K562 (cell line): ENCODE measurements around the gene SULT1E1. TPM values are rescaled to one million over a fixed set of nuclear protein-coding genes. Genes with fewer than 3 reads are reported as not detected.

ENCODE experiments used
- ATAC-seq: fragments of 200-7000 bp; cut with Tn5 transposase; 3 replicates; pipeline ENCODE4 v1.9.1; 2020; ENCODE audit warnings: moderate library complexity
- BruUV-seq: library from RNA; stranded (reverse); fragments of 400-500 nt; replicated peaks from 2 replicates; lab custom pipeline; 2021; lab: Mats Ljungman, UMichigan
- CTCF ChIA-PET: fragments of 300-600 bp; formaldehyde crosslinking; extraction: SDS; loops from one replicate; lab custom pipeline; 2021; ENCODE audit warnings: low intra/inter-chr PET ratio; lab: Yijun Ruan, JAX
- POLR2A ChIA-PET: fragments of 300-600, 350-650 bp; sonication (Branson Sonifier 250); formaldehyde crosslinking; extraction: SDS; loops from one replicate; lab custom pipeline; 2021; ENCODE audit warnings: antibody characterized with exemption, inconsistent platforms; lab: Yijun Ruan, JAX
- DNase-seq, 4 experiments: peaks; one replicate each; pipeline versions ENCODE4 v3.0.0 to v3.0.0-alpha.2; 2011 to 2018; ENCODE audit warnings: low spot score in 3 of 4, mixed read lengths in 3 of 4; ENCODE audit errors: extremely low read depth in 1 of 4
- FAIRE-seq: peaks from 2 replicates; lab custom pipeline; 2011; peaks lifted over from hg19 to GRCh38; lab: Jason Lieb, UNC
- H2AFZ ChIP-seq: 2 replicates; pipeline ENCODE4 v1.6.0; 2011; ENCODE audit warnings: low read depth, low read length, control low read depth, inconsistent platforms
- H3K27ac ChIP-seq: fragments of 200-600 bp; 3 replicates; pipeline ENCODE4 v1.8.0; 2011; ENCODE audit warnings: low read depth, mild to moderate bottlenecking, control low read depth, inconsistent platforms, low read length, moderate library complexity, mixed read lengths; ENCODE audit errors: extremely low read depth
- H3K27me3 ChIP-seq, 2 experiments: fragments of 300-600 bp in 1 of 2; 2 replicates in 1 of 2; 3 replicates in 1 of 2; pipeline versions ENCODE4 v1.6.0 to v1.8.0; 2011; ENCODE audit warnings: inconsistent platforms in 2 of 2, low read length in 2 of 2, mild to moderate bottlenecking in 1 of 2, mixed read lengths in 1 of 2, moderate library complexity in 1 of 2; ENCODE audit not compliant: control insufficient read depth in 2 of 2, insufficient read depth in 2 of 2
- H3K36me3 ChIP-seq: fragments of 300-600 bp; 3 replicates; pipeline ENCODE4 v1.8.0; 2011; ENCODE audit warnings: mild to moderate bottlenecking, low read length, inconsistent platforms; ENCODE audit not compliant: control insufficient read depth, insufficient read depth
- H3K4me1 ChIP-seq, 2 experiments: fragments of 200-600 bp in 1 of 2; replicated peaks in 1 of 2; 2 replicates in 1 of 2; 3 replicates in 1 of 2; pipeline versions ENCODE4 v1.5.1 to v1.8.0; 2011; ENCODE audit warnings: inconsistent platforms in 2 of 2, low read length in 2 of 2, mild to moderate bottlenecking in 1 of 2, mixed read lengths in 1 of 2, moderate library complexity in 1 of 2; ENCODE audit not compliant: control insufficient read depth in 2 of 2, insufficient read depth in 2 of 2
- H3K4me2 ChIP-seq: 2 replicates; pipeline ENCODE4 v1.6.1; 2011; ENCODE audit warnings: low read length, control low read depth, inconsistent platforms, mixed read lengths; ENCODE audit not compliant: insufficient read depth
- H3K4me3 ChIP-seq: fragments of 200-600 bp; sonication (generic), shearing (Covaris generic); 2 replicates; pipeline ENCODE4 v1.5.1; 2016; ENCODE audit warnings: control low read depth, inconsistent platforms
- H3K79me2 ChIP-seq: fragments of 200-600 bp; 3 replicates; pipeline ENCODE4 v1.8.0; 2011; ENCODE audit warnings: low read length, inconsistent platforms; ENCODE audit not compliant: control insufficient read depth, insufficient read depth
- H3K9ac ChIP-seq, 2 experiments: 2 replicates each; pipeline versions ENCODE4 v1.6.0 to v1.6.1; 2011; ENCODE audit warnings: low read depth in 2 of 2, low read length in 2 of 2, control low read depth in 1 of 2, inconsistent platforms in 1 of 2, mild to moderate bottlenecking in 1 of 2, mixed read lengths in 1 of 2; ENCODE audit not compliant: insufficient read depth in 1 of 2
- H3K9me1 ChIP-seq: one replicate; pipeline ENCODE4 v1.6.0; 2011; ENCODE audit warnings: inconsistent platforms, mild to moderate bottlenecking, low read length, moderate library complexity; ENCODE audit not compliant: control insufficient read depth, insufficient read depth
- H3K9me3 ChIP-seq: replicated peaks from 2 replicates; pipeline ENCODE4 v1.5.1; 2011; ENCODE audit warnings: low read depth, low read length, inconsistent platforms; ENCODE audit not compliant: control insufficient read depth, insufficient read depth
- H4K20me1 ChIP-seq: replicated peaks from 2 replicates; pipeline ENCODE4 v1.6.1; 2011; ENCODE audit warnings: low read length, inconsistent platforms, mixed read lengths; ENCODE audit not compliant: control insufficient read depth, insufficient read depth
- CBFA2T3 ChIP-seq: fragments of 450-650 bp; IDR thresholded peaks from 2 replicates; pipeline ENCODE4 v1.6.1; 2017
- GABPB1 ChIP-seq: sonication (generic); formaldehyde crosslinking; IDR thresholded peaks from 2 replicates; pipeline ENCODE4 v1.8.0; 2022; ENCODE audit warnings: mild to moderate bottlenecking, missing genetic modification reagents
- POLR2A ChIP-seq: fragments of 450-650 bp; conservative IDR thresholded peaks from 2 replicates; pipeline ENCODE4 v1.6.1; 2016
- SMARCE1 ChIP-seq: fragments of 450-650 bp; IDR thresholded peaks from 2 replicates; pipeline ENCODE4 v1.7.1; 2016; ENCODE audit warnings: mild to moderate bottlenecking
- ZNF347 ChIP-seq: fragments of 450-650 bp; formaldehyde crosslinking; IDR thresholded peaks from 2 replicates; pipeline ENCODE4 v1.4.0; 2020; ENCODE audit warnings: low read depth, mild to moderate bottlenecking, moderate library complexity
- ZNF780A ChIP-seq: fragments of 250-450 bp; sonication (Bioruptor Pico); IDR thresholded peaks from 2 replicates; pipeline ENCODE4 v1.5.0; 2021; ENCODE audit warnings: mild to moderate bottlenecking
- WGBS: fragments of 100-300 bp; shearing (Covaris generic); methylation state at CpG from one replicate; pipeline ENCODE4 v1.1.6; 2016; ENCODE audit warnings: low coverage, mixed read lengths; ENCODE audit not compliant: insufficient coverage; ENCODE audit errors: missing lambda C conversion rate; 5-methylcytosine and 5-hydroxymethylcytosine counted together
- in situ Hi-C: fragments of 300-500 bp; cut with MboI; formaldehyde crosslinking; loops from 4 replicates; pipeline ENCODE4 v1.15.0; 2018; ENCODE audit warnings: inconsistent platforms, mixed read lengths
- intact Hi-C: fragments of 100-400 bp; cut with micrococcal nuclease; formaldehyde crosslinking; loops from 2 replicates; pipeline ENCODE4 v1.14.2; 2022
- polyA plus RNA-seq, 8 experiments: library from polyadenylated mRNA; depleted of rRNA in 4 of 8; stranded (reverse) in 5 of 8; unstranded in 3 of 8; fragments of >200 nt; fragmentation: Nextera tagmentation in 2 of 8; fragmentation: Illumina TruSeq in 1 of 8; extraction: Ambion mirVana in 2 of 8; extraction: Trizol in 1 of 8; gene quantifications; 2 replicates each; pipeline versions ENCODE4 v1.2.1 to v1.2.3, GENCODE V29; 2011 to 2014; ENCODE audit warnings: inconsistent platforms in 1 of 8, missing spikeins in 1 of 8
- total RNA-seq, 7 experiments: library from RNA; depleted of rRNA in 6 of 7; stranded (reverse); fragments of >200 nt in 6 of 7; fragmentation: Illumina TruSeq in 2 of 7; extraction: Trizol in 2 of 7; gene quantifications; 2 replicates each; pipeline versions ENCODE4 v1.2.1 to v1.2.3, GENCODE V29; 2011 to 2021; ENCODE audit warnings: low replicate concordance in 1 of 7
- TF ChIP-seq, protein P1 (sequence below): fragments of 450-650 bp; IDR thresholded peaks from 2 replicates; pipeline ENCODE4 v1.6.1; 2018; ENCODE audit not compliant: partially characterized antibody
- TF ChIP-seq, protein P2 (sequence below): fragments of 450-650 bp; IDR thresholded peaks from 2 replicates; pipeline ENCODE4 v1.6.1; 2016; ENCODE audit warnings: borderline replicate concordance
- TF ChIP-seq, protein P3 (sequence below): fragments of 450-650 bp; formaldehyde crosslinking; IDR thresholded peaks from 2 replicates; pipeline ENCODE4 v1.4.0; 2020; ENCODE audit warnings: mild to moderate bottlenecking
- TF ChIP-seq, protein P4 (sequence below): fragments of 250-450 bp; sonication (Bioruptor Pico); IDR thresholded peaks from 2 replicates; pipeline ENCODE4 v1.8.0; 2021; ENCODE audit warnings: borderline replicate concordance, mild to moderate bottlenecking, moderate library complexity; ENCODE audit not compliant: poor library complexity, severe bottlenecking

SULT1E1 gene
- total and polyA plus RNA-seq, 9 of the 15 experiments (the other 6 are each of a cell fraction or from before 2014, with no cell fraction given) = not detected

DNA sequence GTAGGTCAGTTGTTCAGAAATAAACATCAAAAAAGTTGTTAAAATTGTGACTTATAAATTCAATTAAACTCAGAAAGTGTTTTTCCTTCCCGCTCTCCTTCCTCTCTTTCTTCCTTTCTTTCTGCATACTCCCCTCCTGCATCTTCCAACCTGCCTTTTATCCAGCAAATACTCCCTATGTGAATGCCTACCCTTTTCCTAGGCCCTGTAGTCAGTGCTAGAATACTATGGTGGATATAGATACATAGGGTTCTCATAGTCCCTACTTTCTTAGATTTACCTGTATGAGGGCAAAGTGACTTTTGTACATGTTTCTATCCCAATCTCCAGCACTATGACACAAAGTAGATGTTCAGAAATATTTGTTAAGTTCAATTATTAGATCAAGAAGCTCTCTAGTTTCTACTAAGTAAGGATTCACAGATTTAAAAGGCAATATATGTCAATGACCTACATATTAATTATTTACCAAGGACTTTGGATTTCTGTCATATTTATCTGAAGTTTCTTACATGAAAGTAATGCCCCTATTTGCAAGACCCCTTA lies 732 bp downstream of the SULT1E1 start (continued):
- TF ChIP-seq, protein P1, sequence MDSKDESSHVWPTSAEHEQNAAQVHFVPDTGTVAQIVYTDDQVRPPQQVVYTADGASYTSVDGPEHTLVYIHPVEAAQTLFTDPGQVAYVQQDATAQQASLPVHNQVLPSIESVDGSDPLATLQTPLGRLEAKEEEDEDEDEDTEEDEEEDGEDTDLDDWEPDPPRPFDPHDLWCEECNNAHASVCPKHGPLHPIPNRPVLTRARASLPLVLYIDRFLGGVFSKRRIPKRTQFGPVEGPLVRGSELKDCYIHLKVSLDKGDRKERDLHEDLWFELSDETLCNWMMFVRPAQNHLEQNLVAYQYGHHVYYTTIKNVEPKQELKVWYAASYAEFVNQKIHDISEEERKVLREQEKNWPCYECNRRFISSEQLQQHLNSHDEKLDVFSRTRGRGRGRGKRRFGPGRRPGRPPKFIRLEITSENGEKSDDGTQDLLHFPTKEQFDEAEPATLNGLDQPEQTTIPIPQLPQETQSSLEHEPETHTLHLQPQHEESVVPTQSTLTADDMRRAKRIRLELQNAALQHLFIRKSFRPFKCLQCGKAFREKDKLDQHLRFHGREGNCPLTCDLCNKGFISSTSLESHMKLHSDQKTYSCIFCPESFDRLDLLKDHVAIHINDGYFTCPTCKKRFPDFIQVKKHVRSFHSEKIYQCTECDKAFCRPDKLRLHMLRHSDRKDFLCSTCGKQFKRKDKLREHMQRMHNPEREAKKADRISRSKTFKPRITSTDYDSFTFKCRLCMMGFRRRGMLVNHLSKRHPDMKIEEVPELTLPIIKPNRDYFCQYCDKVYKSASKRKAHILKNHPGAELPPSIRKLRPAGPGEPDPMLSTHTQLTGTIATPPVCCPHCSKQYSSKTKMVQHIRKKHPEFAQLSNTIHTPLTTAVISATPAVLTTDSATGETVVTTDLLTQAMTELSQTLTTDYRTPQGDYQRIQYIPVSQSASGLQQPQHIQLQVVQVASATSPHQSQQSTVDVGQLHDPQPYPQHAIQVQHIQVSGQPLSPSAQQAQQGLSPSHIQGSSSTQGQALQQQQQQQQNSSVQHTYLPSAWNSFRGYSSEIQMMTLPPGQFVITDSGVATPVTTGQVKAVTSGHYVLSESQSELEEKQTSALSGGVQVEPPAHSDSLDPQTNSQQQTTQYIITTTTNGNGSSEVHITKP = no peak
- TF ChIP-seq, protein P2, sequence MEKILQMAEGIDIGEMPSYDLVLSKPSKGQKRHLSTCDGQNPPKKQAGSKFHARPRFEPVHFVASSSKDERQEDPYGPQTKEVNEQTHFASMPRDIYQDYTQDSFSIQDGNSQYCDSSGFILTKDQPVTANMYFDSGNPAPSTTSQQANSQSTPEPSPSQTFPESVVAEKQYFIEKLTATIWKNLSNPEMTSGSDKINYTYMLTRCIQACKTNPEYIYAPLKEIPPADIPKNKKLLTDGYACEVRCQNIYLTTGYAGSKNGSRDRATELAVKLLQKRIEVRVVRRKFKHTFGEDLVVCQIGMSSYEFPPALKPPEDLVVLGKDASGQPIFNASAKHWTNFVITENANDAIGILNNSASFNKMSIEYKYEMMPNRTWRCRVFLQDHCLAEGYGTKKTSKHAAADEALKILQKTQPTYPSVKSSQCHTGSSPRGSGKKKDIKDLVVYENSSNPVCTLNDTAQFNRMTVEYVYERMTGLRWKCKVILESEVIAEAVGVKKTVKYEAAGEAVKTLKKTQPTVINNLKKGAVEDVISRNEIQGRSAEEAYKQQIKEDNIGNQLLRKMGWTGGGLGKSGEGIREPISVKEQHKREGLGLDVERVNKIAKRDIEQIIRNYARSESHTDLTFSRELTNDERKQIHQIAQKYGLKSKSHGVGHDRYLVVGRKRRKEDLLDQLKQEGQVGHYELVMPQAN = no peak
- TF ChIP-seq ZNF347 = no peak

DNA sequence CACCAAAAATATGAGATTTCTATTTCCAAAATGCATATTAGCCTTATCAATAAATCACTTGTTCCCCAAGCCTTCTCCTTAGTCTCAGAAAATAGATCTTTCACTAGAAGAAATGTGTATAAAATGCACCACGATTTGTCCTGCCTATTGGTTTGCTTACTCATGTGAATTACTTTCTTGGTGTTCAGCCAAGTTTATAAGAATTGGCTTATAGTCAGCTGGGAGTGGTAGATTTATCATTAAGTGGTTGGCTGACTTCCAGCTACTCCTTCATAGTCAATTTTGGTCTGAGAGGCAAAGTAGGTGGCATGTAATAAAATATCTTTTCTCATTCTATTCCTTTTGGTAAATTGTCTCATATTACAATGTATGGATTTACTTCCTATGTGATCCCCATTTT lies 1.3 kb downstream of the SULT1E1 start:
- ATAC-seq = no peak
- no peak overlapping the region for H3K4me2 ChIP-seq
- H3K36me3 ChIP-seq = no peaks in the 10 kb centered on the region
- no peaks in the 10 kb centered on the region for H4K20me1 ChIP-seq
- ChIA-PET CTCF (no interaction called here), POLR2A (no interaction called here)
- no peak overlapping the region for H3K9ac ChIP-seq
- no peak overlapping the region for H3K27ac ChIP-seq
- no peak for DNase-seq
- in situ Hi-C loops (loop anchor here (25.0 kb wide), 1 partner anchor 1096 kb away; no protein-coding TSS in a partner anchor), intact Hi-C loops (no loop called here)
- H3K4me3 ChIP-seq = no peak overlapping the region
- no peak for FAIRE-seq
- no TSS peak for BruUV-seq
- H3K27me3 ChIP-seq = no peaks in the 10 kb centered on the region
- H3K9me1 ChIP-seq = no peaks in the 10 kb centered on the region
- no peaks in the 10 kb centered on the region for H3K79me2 ChIP-seq
- TF ChIP-seq, protein P3, sequence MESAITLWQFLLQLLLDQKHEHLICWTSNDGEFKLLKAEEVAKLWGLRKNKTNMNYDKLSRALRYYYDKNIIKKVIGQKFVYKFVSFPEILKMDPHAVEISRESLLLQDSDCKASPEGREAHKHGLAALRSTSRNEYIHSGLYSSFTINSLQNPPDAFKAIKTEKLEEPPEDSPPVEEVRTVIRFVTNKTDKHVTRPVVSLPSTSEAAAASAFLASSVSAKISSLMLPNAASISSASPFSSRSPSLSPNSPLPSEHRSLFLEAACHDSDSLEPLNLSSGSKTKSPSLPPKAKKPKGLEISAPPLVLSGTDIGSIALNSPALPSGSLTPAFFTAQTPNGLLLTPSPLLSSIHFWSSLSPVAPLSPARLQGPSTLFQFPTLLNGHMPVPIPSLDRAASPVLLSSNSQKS (CRISPR knock-in tag) = no peak
- TF ChIP-seq CBFA2T3 (no peak), ZNF780A (CRISPR knock-in tag) (no peak), POLR2A (no peak), SMARCE1 (no peak), GABPB1 (CRISPR knock-in tag) (no peak)
- TF ChIP-seq, protein P4, sequence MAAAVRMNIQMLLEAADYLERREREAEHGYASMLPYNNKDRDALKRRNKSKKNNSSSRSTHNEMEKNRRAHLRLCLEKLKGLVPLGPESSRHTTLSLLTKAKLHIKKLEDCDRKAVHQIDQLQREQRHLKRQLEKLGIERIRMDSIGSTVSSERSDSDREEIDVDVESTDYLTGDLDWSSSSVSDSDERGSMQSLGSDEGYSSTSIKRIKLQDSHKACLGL (CRISPR knock-in tag) = no peak
- H2AFZ ChIP-seq = no peak overlapping the region
- no peaks in the 10 kb centered on the region; the same call in 1 of the 2 replicates for H3K9me3 ChIP-seq
- H3K4me1 ChIP-seq = no peaks in the 10 kb centered on the region
- 0% methylated on average over 1 of the region's 1 CpG for WGBS
